Measurements from ENCODE around the gene DEAF1. TPM values are rescaled to one million over a fixed set of nuclear protein-coding genes. Genes with fewer than 3 reads are reported as not detected.

The DEAF1 gene
- total and polyA plus RNA-seq, 2 of the 13 experiments (the other 11 are each of a cell fraction or from before 2014, with no cell fraction given), result 22.3 to 29.6 TPM

DNA sequence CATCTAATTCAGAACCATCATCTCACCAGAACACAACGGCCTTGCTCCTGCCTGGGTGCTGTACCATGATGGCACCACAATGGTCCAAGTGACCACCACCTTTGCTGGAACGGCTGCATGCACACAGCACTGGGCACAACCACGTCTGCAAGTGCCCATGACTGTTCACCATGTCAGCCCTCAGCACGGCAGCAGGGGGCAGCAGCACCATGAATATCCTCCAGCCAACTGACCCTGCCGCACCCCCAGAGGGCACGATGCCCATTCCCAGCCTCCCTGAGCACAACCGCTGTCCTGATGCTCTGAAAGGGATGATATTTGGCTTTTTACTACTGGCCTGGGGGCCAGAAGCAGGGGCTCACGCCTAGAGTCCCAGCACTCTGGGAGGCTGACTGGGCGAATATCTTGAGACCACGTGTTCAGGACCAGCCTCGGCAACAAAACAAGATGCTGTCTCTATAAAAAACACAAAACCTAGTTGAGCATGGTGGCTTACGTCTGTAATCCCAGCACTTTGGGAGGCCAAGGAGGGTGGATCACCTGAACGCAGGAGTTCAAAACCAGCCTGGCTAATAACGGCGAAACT is 32.2 kb downstream of the DEAF1 start:
- WGBS (ENCODE audit: low lambda C conversion rate), result 83% methylated on average over 12 of the region's 15 CpGs
- H3K4me2 ChIP-seq (ENCODE audit: low read depth, low read length), result no peak overlapping the region
- no peaks in the 10 kb centered on the region for H3K27me3 ChIP-seq (ENCODE audit: control insufficient read depth in 1 of 2, insufficient read depth in 2 of 2, low read length in 2 of 2)
- H3K9ac ChIP-seq (ENCODE audit: insufficient read depth, low read depth, low read length), result no peak overlapping the region
- BruUV-seq (replicated peaks), result no TSS peak
- in situ Hi-C loops (cut with HindIII; ENCODE audit: extremely low pct_ligation_motif_present, low pct_unique_long_range_greater_than_20kb) (loop anchor here (5.0 kb wide), 1 partner anchor 105 kb away; no protein-coding TSS in a partner anchor), intact Hi-C loops (cut with micrococcal nuclease; ENCODE audit: unreplicated experiment) (loop anchor here (1.0 to 2.0 kb wide), 2 partner anchors 61 to 102 kb away; no protein-coding TSS in a partner anchor)
- H3K27ac ChIP-seq (ENCODE audit: extremely low read length, insufficient read depth, low read length), result no peak overlapping the region
- peaks cover 10% of the 10 kb centered on the region for H3K4me1 ChIP-seq (ENCODE audit: insufficient read depth, low read length)
- no peak overlapping the region for H2AFZ ChIP-seq (ENCODE audit: low read length)
- CTCF ChIA-PET (ENCODE audit: low intra/inter-chr PET ratio, low total read pairs), result interaction anchor here (1.4 to 1.5 kb wide), 2 partner anchors 60 to 65 kb away, joined by 7 to 10 read pairs; no protein-coding TSS in a partner anchor
- peaks cover 19 to 59% of the 10 kb centered on the region in 2 experiments; a peak in 4 of 5 replicates for H3K36me3 ChIP-seq (replicated peaks in 1 of 2; ENCODE audit: control insufficient read depth in 1 of 2, insufficient read depth in 2 of 2, low read length in 2 of 2)
- peak; percentile 39 for DNase-seq (ENCODE audit: low spot score)
- peak; percentile 36 for FAIRE-seq
- H3K4me3 ChIP-seq (replicated peaks in 1 of 3; ENCODE audit: insufficient read depth in 1 of 3, low read depth in 2 of 3, low read length in 3 of 3), result no peak overlapping the region
- H3K79me2 ChIP-seq (ENCODE audit: insufficient read depth, low read length), result no peaks in the 10 kb centered on the region
- no peaks in the 10 kb centered on the region for H3K9me3 ChIP-seq (ENCODE audit: low read length)
- POLR2A ChIA-PET, result no interaction called here
- 0 out of 2 replicates have a peak, but pooled peaks cover 10% of the 10 kb centered on the region for H4K20me1 ChIP-seq (ENCODE audit: insufficient read depth, low read length)
- ATAC-seq, result peak; percentile 84
- TF ChIP-seq, protein P1, sequence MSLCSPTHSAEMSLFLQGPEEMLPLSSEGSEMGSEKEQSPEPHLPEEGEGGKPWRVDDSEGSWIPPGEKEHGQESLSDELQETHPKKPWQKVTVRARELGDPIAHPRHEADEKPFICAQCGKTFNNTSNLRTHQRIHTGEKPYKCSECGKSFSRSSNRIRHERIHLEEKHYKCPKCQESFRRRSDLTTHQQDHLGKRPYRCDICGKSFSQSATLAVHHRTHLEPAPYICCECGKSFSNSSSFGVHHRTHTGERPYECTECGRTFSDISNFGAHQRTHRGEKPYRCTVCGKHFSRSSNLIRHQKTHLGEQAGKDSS (CRISPR knock-in tag; IDR thresholded peaks at IDR 0.05; ENCODE audit: borderline replicate concordance, low read depth), result peak; percentile 53; the same call in 1 of the 2 replicates
- TF ChIP-seq, protein P2, sequence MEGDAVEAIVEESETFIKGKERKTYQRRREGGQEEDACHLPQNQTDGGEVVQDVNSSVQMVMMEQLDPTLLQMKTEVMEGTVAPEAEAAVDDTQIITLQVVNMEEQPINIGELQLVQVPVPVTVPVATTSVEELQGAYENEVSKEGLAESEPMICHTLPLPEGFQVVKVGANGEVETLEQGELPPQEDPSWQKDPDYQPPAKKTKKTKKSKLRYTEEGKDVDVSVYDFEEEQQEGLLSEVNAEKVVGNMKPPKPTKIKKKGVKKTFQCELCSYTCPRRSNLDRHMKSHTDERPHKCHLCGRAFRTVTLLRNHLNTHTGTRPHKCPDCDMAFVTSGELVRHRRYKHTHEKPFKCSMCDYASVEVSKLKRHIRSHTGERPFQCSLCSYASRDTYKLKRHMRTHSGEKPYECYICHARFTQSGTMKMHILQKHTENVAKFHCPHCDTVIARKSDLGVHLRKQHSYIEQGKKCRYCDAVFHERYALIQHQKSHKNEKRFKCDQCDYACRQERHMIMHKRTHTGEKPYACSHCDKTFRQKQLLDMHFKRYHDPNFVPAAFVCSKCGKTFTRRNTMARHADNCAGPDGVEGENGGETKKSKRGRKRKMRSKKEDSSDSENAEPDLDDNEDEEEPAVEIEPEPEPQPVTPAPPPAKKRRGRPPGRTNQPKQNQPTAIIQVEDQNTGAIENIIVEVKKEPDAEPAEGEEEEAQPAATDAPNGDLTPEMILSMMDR (CRISPR knock-in tag; IDR thresholded peaks at IDR 0.05), result peak; percentile 91
- TF ChIP-seq ZNF788 (CRISPR knock-in tag; IDR thresholded peaks at IDR 0.05; ENCODE audit: borderline replicate concordance) (no peak), ARNT (IDR thresholded peaks at IDR 0.05) (no peak), ZNF160 (CRISPR knock-in tag; IDR thresholded peaks at IDR 0.05) (no peak), ZNF468 (CRISPR knock-in tag; IDR thresholded peaks at IDR 0.05) (no peak), SNAI1 (CRISPR knock-in tag; IDR thresholded peaks at IDR 0.05; ENCODE audit: borderline replicate concordance) (no peak), ZNF367 (CRISPR knock-in tag; IDR thresholded peaks at IDR 0.05; ENCODE audit: borderline replicate concordance) (no peak), CCDC6 (CRISPR knock-in tag; IDR thresholded peaks at IDR 0.05) (no peak), SYNCRIP (IDR thresholded peaks at IDR 0.05; ENCODE audit: insufficient read depth, low read depth, low read length) (no peak), NR2F6 (IDR thresholded peaks at IDR 0.05) (peak; percentile 53; the same call in 1 of the 2 replicates), NR2F6 (CRISPR knock-in tag; IDR thresholded peaks at IDR 0.05) (peak; percentile 81), MEF2D (CRISPR knock-in tag; IDR thresholded peaks at IDR 0.05) (no peak), NKX3-1 (CRISPR knock-in tag; IDR thresholded peaks at IDR 0.05) (no peak), RARG (CRISPR knock-in tag; IDR thresholded peaks at IDR 0.05; ENCODE audit: low read depth) (no peak), ZNF563 (CRISPR knock-in tag; IDR thresholded peaks at IDR 0.05) (no peak)
- TF ChIP-seq, protein P3, sequence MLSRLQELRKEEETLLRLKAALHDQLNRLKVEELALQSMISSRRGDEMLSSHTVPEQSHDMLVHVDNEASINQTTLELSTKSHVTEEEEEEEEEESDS (CRISPR knock-in tag; IDR thresholded peaks at IDR 0.05; ENCODE audit: borderline replicate concordance), result no peak
- TF ChIP-seq, protein P4, sequence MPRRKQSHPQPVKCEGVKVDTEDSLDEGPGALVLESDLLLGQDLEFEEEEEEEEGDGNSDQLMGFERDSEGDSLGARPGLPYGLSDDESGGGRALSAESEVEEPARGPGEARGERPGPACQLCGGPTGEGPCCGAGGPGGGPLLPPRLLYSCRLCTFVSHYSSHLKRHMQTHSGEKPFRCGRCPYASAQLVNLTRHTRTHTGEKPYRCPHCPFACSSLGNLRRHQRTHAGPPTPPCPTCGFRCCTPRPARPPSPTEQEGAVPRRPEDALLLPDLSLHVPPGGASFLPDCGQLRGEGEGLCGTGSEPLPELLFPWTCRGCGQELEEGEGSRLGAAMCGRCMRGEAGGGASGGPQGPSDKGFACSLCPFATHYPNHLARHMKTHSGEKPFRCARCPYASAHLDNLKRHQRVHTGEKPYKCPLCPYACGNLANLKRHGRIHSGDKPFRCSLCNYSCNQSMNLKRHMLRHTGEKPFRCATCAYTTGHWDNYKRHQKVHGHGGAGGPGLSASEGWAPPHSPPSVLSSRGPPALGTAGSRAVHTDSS (CRISPR knock-in tag; conservative IDR thresholded peaks at IDR 0.05), result no peak
- TF ChIP-seq, protein P5, sequence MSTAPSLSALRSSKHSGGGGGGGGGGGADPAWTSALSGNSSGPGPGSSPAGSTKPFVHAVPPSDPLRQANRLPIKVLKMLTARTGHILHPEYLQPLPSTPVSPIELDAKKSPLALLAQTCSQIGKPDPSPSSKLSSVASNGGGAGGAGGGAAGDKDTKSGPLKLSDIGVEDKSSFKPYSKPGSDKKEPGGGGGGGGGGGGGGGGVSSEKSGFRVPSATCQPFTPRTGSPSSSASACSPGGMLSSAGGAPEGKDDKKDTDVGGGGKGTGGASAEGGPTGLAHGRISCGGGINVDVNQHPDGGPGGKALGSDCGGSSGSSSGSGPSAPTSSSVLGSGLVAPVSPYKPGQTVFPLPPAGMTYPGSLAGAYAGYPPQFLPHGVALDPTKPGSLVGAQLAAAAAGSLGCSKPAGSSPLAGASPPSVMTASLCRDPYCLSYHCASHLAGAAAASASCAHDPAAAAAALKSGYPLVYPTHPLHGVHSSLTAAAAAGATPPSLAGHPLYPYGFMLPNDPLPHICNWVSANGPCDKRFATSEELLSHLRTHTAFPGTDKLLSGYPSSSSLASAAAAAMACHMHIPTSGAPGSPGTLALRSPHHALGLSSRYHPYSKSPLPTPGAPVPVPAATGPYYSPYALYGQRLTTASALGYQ (CRISPR knock-in tag; IDR thresholded peaks at IDR 0.05), result no peak
